DND-41 (cell line): ENCODE measurements around the gene TMEM39B.

ENCODE experiments used
- ATAC-seq: fragments of 200-7000 bp; cut with Tn5 transposase; 3 replicates; pipeline ENCODE4 v1.9.1; 2021; ENCODE audit warnings: low read depth; ENCODE audit not compliant: insufficient read depth
- DNase-seq: peaks from one replicate; pipeline ENCODE4 v3.0.0-alpha.2; 2020
- H2AFZ ChIP-seq: 2 replicates; pipeline ENCODE4 v1.6.0; 2012; ENCODE audit warnings: low read depth, low read length
- H3K27ac ChIP-seq: 2 replicates; pipeline ENCODE4 v1.5.1; 2012; ENCODE audit warnings: low read length, inconsistent platforms
- H3K27me3 ChIP-seq: fragments of 200-600 bp; sonication (generic); 2 replicates; pipeline ENCODE4 v1.6.0; 2012; ENCODE audit warnings: low read length, mild to moderate bottlenecking, inconsistent platforms; ENCODE audit not compliant: insufficient read depth, poor library complexity
- H3K36me3 ChIP-seq: 2 replicates; pipeline ENCODE4 v1.5.1; 2012; ENCODE audit warnings: low read length, inconsistent platforms; ENCODE audit not compliant: insufficient read depth
- H3K4me1 ChIP-seq: 2 replicates; pipeline ENCODE4 v1.5.1; 2012; ENCODE audit warnings: mild to moderate bottlenecking, low read length; ENCODE audit not compliant: insufficient read depth
- H3K4me2 ChIP-seq: 2 replicates; pipeline ENCODE4 v1.6.0; 2012; ENCODE audit warnings: mild to moderate bottlenecking, moderate library complexity, low read length, inconsistent platforms; ENCODE audit not compliant: insufficient read depth
- H3K4me3 ChIP-seq, 2 experiments: fragments of 200-600 bp in 1 of 2; shearing (Covaris generic) in 1 of 2; 2 replicates each; pipeline ENCODE4 v1.5.1; 2012 to 2016; ENCODE audit warnings: inconsistent platforms in 2 of 2, low read length in 2 of 2, mild to moderate bottlenecking in 2 of 2, low read depth in 1 of 2, moderate library complexity in 1 of 2
- H3K79me2 ChIP-seq: 2 replicates; pipeline ENCODE4 v1.6.0; 2012; ENCODE audit warnings: low read length, inconsistent platforms; ENCODE audit not compliant: insufficient read depth
- H3K9ac ChIP-seq: 2 replicates; pipeline ENCODE4 v1.6.0; 2012; ENCODE audit warnings: low read depth, mild to moderate bottlenecking, inconsistent platforms, low read length, moderate library complexity
- H3K9me3 ChIP-seq: 2 replicates; pipeline ENCODE4 v1.5.1; 2012; ENCODE audit warnings: low read length, moderate library complexity, mild to moderate bottlenecking, inconsistent platforms; ENCODE audit not compliant: insufficient read depth, severe bottlenecking
- H4K20me1 ChIP-seq: 2 replicates; pipeline ENCODE4 v1.6.0; 2012; ENCODE audit warnings: low read length; ENCODE audit not compliant: insufficient read depth
- EZH2 ChIP-seq: IDR thresholded peaks from 3 replicates; pipeline ENCODE4 v1.6.1; 2012; ENCODE audit warnings: borderline replicate concordance, low read depth, mild to moderate bottlenecking, moderate library complexity, low read length, inconsistent platforms; ENCODE audit not compliant: severe bottlenecking
- TF ChIP-seq, protein P1 (sequence below): IDR thresholded peaks from 2 replicates; pipeline ENCODE4 v1.5.1; 2012; ENCODE audit warnings: borderline replicate concordance, low read length, moderate library complexity, mild to moderate bottlenecking; ENCODE audit not compliant: poor library complexity, severe bottlenecking; ENCODE audit errors: extremely low read depth

Gene TMEM39B

GRCh38 chr1:32068957-32069588, 3.7 kb upstream of the TMEM39B start:
- TF ChIP-seq, protein P1, sequence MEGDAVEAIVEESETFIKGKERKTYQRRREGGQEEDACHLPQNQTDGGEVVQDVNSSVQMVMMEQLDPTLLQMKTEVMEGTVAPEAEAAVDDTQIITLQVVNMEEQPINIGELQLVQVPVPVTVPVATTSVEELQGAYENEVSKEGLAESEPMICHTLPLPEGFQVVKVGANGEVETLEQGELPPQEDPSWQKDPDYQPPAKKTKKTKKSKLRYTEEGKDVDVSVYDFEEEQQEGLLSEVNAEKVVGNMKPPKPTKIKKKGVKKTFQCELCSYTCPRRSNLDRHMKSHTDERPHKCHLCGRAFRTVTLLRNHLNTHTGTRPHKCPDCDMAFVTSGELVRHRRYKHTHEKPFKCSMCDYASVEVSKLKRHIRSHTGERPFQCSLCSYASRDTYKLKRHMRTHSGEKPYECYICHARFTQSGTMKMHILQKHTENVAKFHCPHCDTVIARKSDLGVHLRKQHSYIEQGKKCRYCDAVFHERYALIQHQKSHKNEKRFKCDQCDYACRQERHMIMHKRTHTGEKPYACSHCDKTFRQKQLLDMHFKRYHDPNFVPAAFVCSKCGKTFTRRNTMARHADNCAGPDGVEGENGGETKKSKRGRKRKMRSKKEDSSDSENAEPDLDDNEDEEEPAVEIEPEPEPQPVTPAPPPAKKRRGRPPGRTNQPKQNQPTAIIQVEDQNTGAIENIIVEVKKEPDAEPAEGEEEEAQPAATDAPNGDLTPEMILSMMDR = no peak
- TF ChIP-seq EZH2 = no peak
- Histone ChIP-seq H2AFZ (no peak overlapping the region), H3K79me2 (peaks cover 9% of the 10 kb centered on the region), H3K9me3 (no peaks in the 10 kb centered on the region), H3K4me2 (no peak overlapping the region), H3K9ac (no peak overlapping the region), H3K27ac (no peak overlapping the region), H3K4me1 (peaks cover 33% of the 10 kb centered on the region), H3K27me3 (no peaks in the 10 kb centered on the region), H4K20me1 (peaks cover 6% of the 10 kb centered on the region; the same call in 1 of the 2 replicates), H3K36me3 (peaks cover 3% of the 10 kb centered on the region; the same call in 1 of the 2 replicates), H3K4me3 (no peak overlapping the region)
- ATAC-seq = no peak
- no peak for DNase-seq

DNA sequence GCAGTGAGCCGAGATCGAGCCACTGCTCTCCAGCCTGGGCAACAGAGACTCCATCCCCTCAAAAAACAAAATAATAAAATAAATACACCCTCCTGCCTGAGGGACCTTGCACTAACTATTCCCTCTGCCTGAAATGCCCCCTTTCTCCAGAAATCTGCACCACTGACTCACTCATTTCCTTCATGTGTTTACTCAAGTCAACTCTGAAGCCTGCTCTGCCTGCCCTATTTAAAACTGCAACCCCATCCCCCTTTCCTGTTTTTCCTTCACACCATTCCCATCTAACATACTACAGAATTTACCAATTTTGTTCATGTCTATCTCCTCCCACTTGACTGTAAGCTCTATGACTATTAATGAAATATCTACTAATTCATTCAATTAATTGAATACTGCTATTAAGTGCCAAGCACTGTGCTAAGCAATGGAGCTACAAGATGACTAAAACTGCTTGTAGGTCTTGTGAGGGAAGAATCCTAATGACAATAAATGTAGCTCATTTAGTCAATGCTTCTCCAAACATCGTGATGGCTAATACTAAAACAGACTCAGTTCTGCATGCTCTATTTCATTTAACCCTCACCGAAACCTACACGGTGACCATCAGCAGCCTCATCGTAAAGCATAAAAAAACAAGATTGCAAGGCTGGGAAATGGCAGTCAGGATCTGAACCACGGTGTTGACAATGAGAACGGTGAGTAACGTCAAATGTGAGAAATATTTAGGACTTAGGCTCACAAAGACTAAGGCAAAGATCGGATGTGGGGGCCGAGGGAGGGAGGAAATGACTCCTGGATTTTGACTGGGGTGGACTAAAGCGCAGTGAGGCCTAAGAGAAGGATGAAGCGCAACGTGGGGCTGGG, 749 bp upstream of the TMEM39B start:
- H3K4me3 ChIP-seq = peak overlapping the region; percentile 36 to 71
- H4K20me1 ChIP-seq = peaks cover 20% of the 10 kb centered on the region
- peak overlapping the region; percentile 68 for H3K9ac ChIP-seq
- no peaks in the 10 kb centered on the region for H3K27me3 ChIP-seq
- TF ChIP-seq EZH2 = no peak
- TF ChIP-seq, protein P1 = peak; percentile 3
- H3K36me3 ChIP-seq = peaks cover 29% of the 10 kb centered on the region
- H3K27ac ChIP-seq = peak overlapping the region; percentile 86
- ATAC-seq = no peak
- peak overlapping the region; percentile 80 for H2AFZ ChIP-seq
- peak overlapping the region; percentile 74 for H3K4me2 ChIP-seq
- no peaks in the 10 kb centered on the region for H3K9me3 ChIP-seq
- no peak for DNase-seq
- H3K79me2 ChIP-seq = peaks cover 35% of the 10 kb centered on the region
- H3K4me1 ChIP-seq = peaks cover 33% of the 10 kb centered on the region

DNA sequence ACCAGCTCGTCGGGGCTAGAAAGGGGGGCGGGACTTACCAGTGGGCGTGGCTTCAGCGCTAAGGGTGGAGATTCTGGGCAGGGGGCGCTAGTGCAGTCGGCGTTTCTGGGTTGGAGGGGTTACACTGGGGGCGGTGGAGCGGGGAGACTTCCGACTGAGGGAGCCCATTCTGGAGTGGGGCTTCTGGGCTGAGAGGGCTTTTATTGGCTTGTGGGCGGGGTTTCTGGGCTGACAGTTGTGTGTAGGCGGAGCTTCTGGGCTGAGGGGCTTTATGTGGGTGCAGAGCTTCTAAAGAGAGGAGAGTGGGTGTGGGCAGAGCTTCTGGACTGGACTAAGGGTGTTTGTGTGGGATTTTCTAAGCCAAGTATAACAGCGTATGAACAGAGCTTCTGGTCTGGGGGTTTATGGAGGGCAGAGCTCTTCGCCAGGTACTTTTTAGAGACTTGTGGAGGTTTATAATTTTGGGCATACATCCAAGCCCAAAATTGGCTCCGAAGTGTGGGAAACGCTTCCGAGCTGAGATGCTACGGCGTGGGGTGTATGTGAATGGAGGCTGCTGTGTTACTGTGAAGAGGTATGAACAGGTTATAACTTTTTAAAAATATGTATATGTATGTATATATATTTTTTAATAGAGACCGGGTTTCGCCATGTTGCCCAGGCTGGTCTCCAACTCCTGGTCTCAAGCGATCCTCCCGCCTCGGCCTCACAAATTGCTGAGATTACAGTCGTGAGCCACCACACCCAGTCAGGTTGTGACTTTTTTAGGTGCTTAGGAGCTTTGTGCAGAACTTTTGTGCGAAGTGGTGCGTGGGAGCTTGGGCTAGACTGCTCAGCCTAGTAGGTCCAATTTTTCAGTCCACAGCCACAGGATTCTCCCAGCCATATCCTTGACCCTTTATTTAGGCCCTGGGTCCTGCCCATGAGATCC, 825 bp downstream of the TMEM39B start:
- H3K4me2 ChIP-seq = peak overlapping the region; percentile 89
- H2AFZ ChIP-seq = peak overlapping the region; percentile 55
- ATAC-seq (peak; percentile 64), DNase-seq (peak; percentile 97)
- H3K4me1 ChIP-seq = peaks cover 33% of the 10 kb centered on the region
- H3K27me3 ChIP-seq = no peaks in the 10 kb centered on the region
- H3K27ac ChIP-seq = peak overlapping the region; percentile 91
- TF ChIP-seq, protein P1 = peak; percentile 74
- TF ChIP-seq EZH2 = no peak
- H3K4me3 ChIP-seq = peak overlapping the region; percentile 36 to 71; a peak in 3 of 4 replicates
- peaks cover 42% of the 10 kb centered on the region for H3K79me2 ChIP-seq
- H4K20me1 ChIP-seq = peaks cover 20% of the 10 kb centered on the region
- H3K36me3 ChIP-seq = peaks cover 45% of the 10 kb centered on the region
- no peaks in the 10 kb centered on the region for H3K9me3 ChIP-seq
- peak overlapping the region; percentile 68 for H3K9ac ChIP-seq
